Activated CD4-positive, alpha-beta T cell treated with anti-CD3 and anti-CD28 coated beads, Interleukin-2, amount 10 ng/mL, durations not matched to agents 24 days and 14 days (primary cell): Measurements from ENCODE around the gene YWHAB. TPM values are rescaled to one million over a fixed set of nuclear protein-coding genes. Genes with fewer than 3 reads are reported as not detected.

Experiments used
- DNase-seq: peaks from one replicate; pipeline ENCODE4 v3.0.0; 2022
- H3K27ac Mint-ChIP-seq: one replicate; pipeline ENCODE4 v1.8.0; 2022; ENCODE audit warnings: mild to moderate bottlenecking, mixed read lengths
- H3K27me3 Mint-ChIP-seq: one replicate; pipeline ENCODE4 v1.8.0; 2022; ENCODE audit warnings: mixed read lengths
- H3K36me3 Mint-ChIP-seq: one replicate; pipeline ENCODE4 v1.8.0; 2022; ENCODE audit warnings: low read depth, mild to moderate bottlenecking, mixed read lengths
- H3K4me1 Mint-ChIP-seq: one replicate; pipeline ENCODE4 v1.8.0; 2021; ENCODE audit warnings: mixed read lengths
- H3K4me3 Mint-ChIP-seq: one replicate; pipeline ENCODE4 v1.8.0; 2022; ENCODE audit warnings: mild to moderate bottlenecking, moderate library complexity, mixed read lengths
- H3K9me3 Mint-ChIP-seq: one replicate; pipeline ENCODE4 v1.8.0; 2021; ENCODE audit warnings: mixed read lengths
- intact Hi-C: fragments of 100-400 bp; cut with micrococcal nuclease; formaldehyde crosslinking; loops from one replicate; pipeline ENCODE4 v1.15.1; 2023
- total RNA-seq: library from RNA; stranded (reverse); gene quantifications from 2 replicates; pipeline ENCODE4 v1.2.3, GENCODE V29; 2022

Gene YWHAB
- total RNA-seq, 1 donor from 2014 or later = 241 TPM

DNA sequence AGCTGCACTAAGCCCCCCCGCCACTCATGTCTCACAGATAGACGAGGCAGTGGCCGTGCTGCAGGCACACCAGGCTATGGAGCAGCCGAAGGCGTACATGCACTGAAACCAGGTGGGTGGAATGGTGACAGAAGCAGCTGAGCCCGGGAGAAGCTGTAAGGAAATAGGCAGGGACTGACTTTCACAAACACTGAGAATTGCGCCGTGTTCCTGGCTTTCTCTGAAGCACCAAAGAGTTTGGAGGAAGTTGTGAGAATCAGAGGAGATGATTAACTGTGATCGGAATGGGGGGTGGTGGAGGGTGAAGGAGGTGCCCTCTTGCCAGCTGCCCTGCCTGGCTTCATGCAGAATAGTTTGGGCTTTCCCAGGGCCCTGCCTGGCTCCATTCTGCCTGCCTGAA lies 53.1 kb downstream of the YWHAB start:
- no peak overlapping the region for H3K4me3 Mint-ChIP-seq
- H3K27ac Mint-ChIP-seq = no peak overlapping the region
- DNase-seq = no peak
- intact Hi-C loops = no loop called here
- no peaks in the 10 kb centered on the region for H3K9me3 Mint-ChIP-seq
- no peaks in the 10 kb centered on the region for H3K27me3 Mint-ChIP-seq
- H3K36me3 Mint-ChIP-seq = peaks cover 64% of the 10 kb centered on the region
- peaks cover 7% of the 10 kb centered on the region for H3K4me1 Mint-ChIP-seq

DNA sequence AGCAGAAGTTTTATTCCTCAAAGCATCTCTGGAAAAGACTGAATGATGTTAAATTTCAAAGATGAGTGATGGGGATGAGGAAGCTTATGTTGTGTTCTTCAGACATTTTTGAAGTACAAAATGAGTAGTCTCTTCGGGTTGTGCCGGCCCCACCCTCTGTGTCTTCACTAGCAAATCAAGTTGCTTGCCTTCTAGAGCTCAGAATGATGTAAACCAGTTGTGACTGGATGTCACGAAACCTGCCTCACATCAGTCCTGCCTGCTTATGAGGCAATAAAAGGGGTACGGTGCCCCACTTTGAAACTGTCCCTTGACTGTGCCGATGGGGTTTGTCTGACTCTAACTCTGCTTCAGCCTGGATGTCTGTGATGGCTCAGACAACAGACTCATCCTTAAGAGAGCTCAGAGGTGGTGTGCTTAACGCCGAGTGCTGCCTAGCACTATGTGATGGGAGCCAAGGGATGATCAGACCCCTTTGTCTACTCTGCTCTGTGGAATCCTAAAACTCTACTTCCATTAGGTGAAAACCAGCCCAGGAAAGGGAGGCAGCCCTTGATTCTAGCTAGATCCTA lies 55.7 kb downstream of the YWHAB start:
- H3K36me3 Mint-ChIP-seq = peaks cover 79% of the 10 kb centered on the region
- no peaks in the 10 kb centered on the region for H3K27me3 Mint-ChIP-seq
- intact Hi-C loops = no loop called here
- no peak for DNase-seq
- no peak overlapping the region for H3K4me3 Mint-ChIP-seq
- no peaks in the 10 kb centered on the region for H3K9me3 Mint-ChIP-seq
- peaks cover 7% of the 10 kb centered on the region for H3K4me1 Mint-ChIP-seq
- H3K27ac Mint-ChIP-seq = peak overlapping the region; percentile 49

DNA sequence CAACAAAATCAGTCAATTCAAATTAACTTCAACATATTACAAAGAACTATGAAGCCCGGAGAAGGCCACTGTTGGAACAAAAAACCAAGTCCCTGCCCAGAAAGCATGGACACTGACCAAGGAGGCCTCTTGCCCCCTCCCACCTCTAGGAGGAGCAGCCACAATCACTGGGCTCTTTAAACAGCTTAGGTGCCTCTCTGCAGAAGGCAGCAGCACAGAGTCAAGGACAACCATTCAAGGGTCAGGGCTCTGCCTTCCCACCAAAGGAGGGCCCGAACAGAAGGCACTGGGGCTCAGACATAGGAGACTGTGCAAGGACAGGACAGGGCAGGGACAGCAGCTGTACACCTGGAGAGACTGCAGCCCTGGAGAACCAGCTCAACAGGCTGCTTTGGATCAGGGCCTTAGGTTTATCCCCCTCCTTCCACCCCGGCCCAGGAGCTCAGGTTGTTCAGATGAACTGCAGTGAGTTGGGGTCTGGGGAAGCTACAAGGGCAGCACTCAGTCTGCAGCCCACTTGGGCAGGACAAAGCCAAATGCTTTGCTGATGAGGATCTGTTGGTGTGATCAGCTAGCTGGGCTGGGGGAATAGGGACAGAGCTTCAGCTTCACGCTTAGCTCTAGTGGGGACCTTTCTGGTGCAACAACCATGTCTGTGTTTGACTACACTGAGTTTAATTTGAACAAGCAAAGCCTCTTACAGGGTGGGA lies 56.9 kb downstream of the YWHAB start:
- Mint-ChIP-seq H3K27me3 (no peaks in the 10 kb centered on the region), H3K27ac (no peak overlapping the region), H3K36me3 (peaks cover 75% of the 10 kb centered on the region), H3K9me3 (no peaks in the 10 kb centered on the region), H3K4me3 (no peak overlapping the region), H3K4me1 (peaks cover 7% of the 10 kb centered on the region)
- DNase-seq = no peak
- intact Hi-C loops = no loop called here

DNA sequence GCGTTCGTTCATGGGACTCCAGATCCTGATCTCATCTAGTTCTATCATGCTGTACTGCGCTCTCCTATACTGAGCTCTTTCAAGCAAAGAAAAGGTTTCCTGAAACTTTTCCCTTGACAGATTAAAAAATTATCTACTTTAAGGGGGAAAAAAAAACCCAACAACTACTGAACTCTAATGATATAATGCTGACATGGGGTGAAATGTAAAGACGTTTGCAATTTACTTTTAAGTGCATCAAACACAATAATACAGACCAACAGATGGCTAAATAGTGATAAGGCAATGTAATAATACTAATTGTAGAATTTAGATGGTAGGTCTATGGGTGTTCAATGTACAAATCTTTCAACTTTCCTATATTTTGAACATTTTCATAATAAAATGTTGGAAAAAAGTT lies 58.3 kb downstream of the YWHAB start:
- Mint-ChIP-seq H3K4me3 (no peak overlapping the region), H3K27ac (no peak overlapping the region), H3K36me3 (peaks cover 74% of the 10 kb centered on the region), H3K27me3 (no peaks in the 10 kb centered on the region), H3K4me1 (peaks cover 3% of the 10 kb centered on the region), H3K9me3 (no peaks in the 10 kb centered on the region)
- intact Hi-C loops = no loop called here
- no peak for DNase-seq

DNA sequence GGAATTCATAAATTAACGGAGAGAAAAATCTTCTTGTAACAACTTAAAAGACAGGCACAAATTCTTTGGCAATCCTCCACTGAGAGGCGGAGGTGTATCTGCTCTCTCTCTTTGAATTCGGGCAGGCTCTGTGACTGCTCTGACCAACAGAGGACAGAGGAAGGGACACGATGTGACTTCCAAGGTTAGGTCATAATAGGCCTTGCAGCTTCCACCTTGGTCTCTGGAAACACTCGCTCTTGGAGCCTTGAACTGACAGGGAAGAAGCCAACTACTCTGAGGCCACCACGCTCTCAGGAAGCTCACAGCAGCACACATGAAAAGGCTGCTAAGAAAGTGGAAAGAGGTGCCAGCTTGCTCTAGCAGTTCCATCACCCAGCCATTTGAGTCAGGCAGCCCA lies 59.8 kb downstream of the YWHAB start:
- Mint-ChIP-seq H3K27ac (no peak overlapping the region), H3K27me3 (no peaks in the 10 kb centered on the region), H3K9me3 (no peaks in the 10 kb centered on the region), H3K4me3 (no peak overlapping the region), H3K36me3 (peaks cover 77% of the 10 kb centered on the region), H3K4me1 (peaks cover 3% of the 10 kb centered on the region)
- no peak for DNase-seq
- intact Hi-C loops = no loop called here

DNA sequence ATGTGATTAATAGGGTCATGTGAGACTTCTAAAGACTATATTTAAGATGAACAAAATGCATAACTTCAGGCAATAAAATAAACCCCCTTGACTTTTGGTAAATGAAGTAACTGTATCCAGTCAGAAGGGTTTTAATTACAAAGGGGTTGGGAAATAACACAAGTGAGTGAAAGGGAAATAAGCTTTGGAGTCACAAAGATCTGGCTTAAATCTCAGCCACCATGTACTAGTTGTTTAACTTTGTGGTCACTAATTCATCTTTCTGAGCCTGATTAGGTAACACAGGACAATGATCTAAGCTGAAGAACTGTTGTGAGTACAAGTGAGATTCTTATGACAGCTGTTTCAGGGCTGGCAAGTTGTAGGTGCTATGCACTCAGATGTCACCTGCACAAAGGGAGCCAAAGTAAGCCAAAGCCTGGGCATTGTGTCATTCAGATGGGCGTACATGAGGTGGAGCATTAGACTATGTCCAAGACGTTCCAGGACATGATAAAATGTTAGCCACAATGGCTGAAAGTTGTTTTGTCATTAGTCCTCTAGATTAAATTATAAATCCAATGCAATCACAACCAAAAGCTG lies 60.9 kb downstream of the YWHAB start:
- Mint-ChIP-seq H3K9me3 (no peaks in the 10 kb centered on the region), H3K36me3 (peaks cover 78% of the 10 kb centered on the region), H3K4me1 (no peaks in the 10 kb centered on the region), H3K4me3 (no peak overlapping the region), H3K27me3 (no peaks in the 10 kb centered on the region), H3K27ac (peak overlapping the region; percentile 13)
- DNase-seq = no peak
- intact Hi-C loops = no loop called here

DNA sequence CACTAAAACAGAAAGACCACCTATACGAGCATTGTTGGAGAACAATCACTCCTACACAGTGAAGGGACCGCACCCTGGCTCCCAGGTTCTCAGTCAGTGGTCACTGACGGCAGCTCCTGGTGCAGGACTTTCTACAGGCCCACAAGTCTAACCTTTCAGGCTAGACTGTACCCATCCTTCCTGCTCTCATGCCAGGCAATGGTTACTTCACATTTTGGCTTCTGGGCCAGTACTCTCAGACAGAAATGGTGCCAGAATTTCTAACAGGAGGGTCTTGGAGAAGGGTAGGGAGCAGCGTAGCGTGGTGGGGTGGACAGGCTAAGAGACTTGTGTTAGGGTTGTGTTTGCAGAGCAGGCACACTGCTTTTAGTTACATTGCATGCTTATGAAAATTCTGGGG lies 62.6 kb downstream of the YWHAB start:
- peaks cover 8% of the 10 kb centered on the region for H3K4me1 Mint-ChIP-seq
- no peaks in the 10 kb centered on the region for H3K27me3 Mint-ChIP-seq
- H3K9me3 Mint-ChIP-seq = no peaks in the 10 kb centered on the region
- H3K36me3 Mint-ChIP-seq = peaks cover 79% of the 10 kb centered on the region
- DNase-seq = no peak
- no peak overlapping the region for H3K4me3 Mint-ChIP-seq
- H3K27ac Mint-ChIP-seq = no peak overlapping the region
- intact Hi-C loops = no loop called here

DNA sequence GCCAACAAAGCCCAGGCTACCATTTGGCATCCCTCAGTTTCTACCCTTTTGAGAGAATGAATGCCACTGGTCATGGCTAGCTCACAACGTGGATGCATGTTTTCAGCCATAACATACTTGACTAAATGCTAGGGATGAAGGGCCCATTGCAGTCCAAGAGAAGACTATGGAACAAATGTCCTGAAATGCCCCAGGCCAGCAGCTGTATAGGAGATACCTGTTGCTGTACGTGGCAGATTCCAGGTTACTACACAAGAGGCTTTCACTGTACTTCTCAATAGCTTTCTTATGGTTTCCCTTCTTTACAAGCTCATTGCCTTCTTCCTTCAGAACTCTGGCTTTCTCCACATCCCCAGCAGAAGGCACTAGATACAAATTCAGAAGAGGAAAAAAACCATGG lies 63.0 kb downstream of the YWHAB start:
- H3K36me3 Mint-ChIP-seq = peaks cover 83% of the 10 kb centered on the region
- H3K27me3 Mint-ChIP-seq = no peaks in the 10 kb centered on the region

DNA sequence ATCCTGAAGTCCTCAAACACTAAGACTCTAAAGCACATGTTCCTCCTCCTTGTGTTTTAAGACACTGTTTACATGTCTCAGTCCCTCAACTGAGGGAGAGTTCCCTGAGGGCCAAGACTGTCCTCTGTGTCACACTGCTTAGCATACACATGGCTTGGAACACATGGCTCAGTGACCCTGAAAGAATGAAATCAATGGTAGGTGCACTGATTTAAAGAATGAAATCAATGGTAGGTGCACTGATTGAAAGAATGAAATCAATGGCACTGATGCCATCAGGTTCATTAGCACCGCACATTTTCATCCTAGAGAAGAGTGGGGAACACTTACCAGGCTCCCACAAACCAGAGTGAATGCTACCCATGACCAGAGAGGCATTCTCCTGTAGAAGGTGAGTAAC lies 64.9 kb downstream of the YWHAB start:
- Mint-ChIP-seq H3K4me1 (peaks cover 19% of the 10 kb centered on the region), H3K27ac (no peak overlapping the region), H3K4me3 (no peak overlapping the region), H3K27me3 (no peaks in the 10 kb centered on the region), H3K36me3 (peaks cover 84% of the 10 kb centered on the region), H3K9me3 (no peaks in the 10 kb centered on the region)
- DNase-seq = no peak
- intact Hi-C loops = no loop called here

More for the DNA sequence above, 63.0 kb downstream of the YWHAB start:
- intact Hi-C loops = no loop called here
- H3K9me3 Mint-ChIP-seq = no peaks in the 10 kb centered on the region
- H3K4me1 Mint-ChIP-seq = peaks cover 12% of the 10 kb centered on the region
- DNase-seq = no peak
- no peak overlapping the region for H3K4me3 Mint-ChIP-seq
- H3K27ac Mint-ChIP-seq = no peak overlapping the region

DNA sequence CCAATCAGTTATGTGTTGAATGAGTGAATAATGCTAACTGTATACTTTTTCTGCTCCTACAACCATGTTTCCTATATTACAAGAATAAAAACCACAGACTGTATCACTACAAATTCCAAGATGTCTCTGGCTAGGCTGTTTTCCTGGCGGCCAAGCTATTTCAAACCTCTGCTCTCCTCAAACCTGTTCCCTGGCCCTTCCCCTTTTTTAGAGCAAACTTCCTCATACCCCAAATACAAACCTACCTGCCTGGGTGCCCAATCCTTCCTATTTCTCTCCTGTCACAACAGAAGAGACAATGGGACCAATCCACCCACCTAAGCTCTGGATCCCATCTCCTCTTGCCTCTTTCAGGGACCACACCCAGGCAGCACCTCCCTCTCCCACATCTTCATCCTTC lies 67.2 kb downstream of the YWHAB start:
- H3K4me3 Mint-ChIP-seq = no peak overlapping the region
- H3K27me3 Mint-ChIP-seq = no peaks in the 10 kb centered on the region
- no peaks in the 10 kb centered on the region for H3K9me3 Mint-ChIP-seq
- peaks cover 30% of the 10 kb centered on the region for H3K4me1 Mint-ChIP-seq
- H3K27ac Mint-ChIP-seq = peak overlapping the region; percentile 5
- peaks cover 86% of the 10 kb centered on the region for H3K36me3 Mint-ChIP-seq
- DNase-seq = no peak
- intact Hi-C loops = no loop called here

DNA sequence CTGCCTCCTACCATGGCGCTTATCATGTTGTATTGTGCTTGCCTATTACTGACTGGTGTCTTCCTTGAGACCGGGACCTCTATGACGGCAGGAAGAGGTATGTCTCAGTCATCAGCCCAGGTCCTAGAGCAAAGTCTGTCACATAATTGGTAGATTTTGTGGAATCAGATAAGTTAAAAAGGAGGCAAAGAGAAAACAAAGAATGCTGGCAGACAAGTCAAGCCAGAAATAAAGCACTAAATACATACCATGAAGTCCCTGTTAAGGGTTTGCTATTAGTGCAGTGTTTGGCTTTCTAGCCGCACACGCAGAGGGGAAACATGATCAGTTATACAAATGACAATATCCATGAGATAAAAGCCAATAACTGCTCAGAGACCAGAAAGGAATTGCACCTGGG lies 68.7 kb downstream of the YWHAB start:
- intact Hi-C loops = no loop called here
- H3K36me3 Mint-ChIP-seq = peaks cover 90% of the 10 kb centered on the region
- H3K27me3 Mint-ChIP-seq = no peaks in the 10 kb centered on the region

DNA sequence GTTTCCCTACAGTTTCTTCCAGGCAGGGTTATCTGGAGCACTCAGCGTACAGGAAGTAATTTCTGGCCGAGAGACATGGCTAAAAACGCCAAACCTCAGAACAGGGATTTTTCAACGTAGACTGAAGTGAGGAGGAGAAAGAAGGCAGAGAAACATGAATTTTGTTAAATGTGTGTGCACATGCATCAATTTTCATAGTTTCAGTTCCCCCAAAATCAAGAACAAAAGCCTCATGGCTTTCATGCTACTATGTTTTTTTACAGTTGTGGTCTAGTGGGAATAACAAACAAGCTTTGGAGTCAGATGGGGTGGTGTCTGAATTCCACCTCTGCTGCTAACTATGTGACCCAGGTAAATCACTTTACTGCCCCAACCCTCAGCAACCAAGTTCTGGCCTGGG lies 69.8 kb downstream of the YWHAB start:
- no peaks in the 10 kb centered on the region for H3K9me3 Mint-ChIP-seq
- H3K27me3 Mint-ChIP-seq = no peaks in the 10 kb centered on the region
- peaks cover 48% of the 10 kb centered on the region for H3K4me1 Mint-ChIP-seq
- intact Hi-C loops = no loop called here
- DNase-seq = no peak
- no peak overlapping the region for H3K27ac Mint-ChIP-seq
- no peak overlapping the region for H3K4me3 Mint-ChIP-seq
- peaks cover 86% of the 10 kb centered on the region for H3K36me3 Mint-ChIP-seq

More for the DNA sequence above, 68.7 kb downstream of the YWHAB start:
- no peaks in the 10 kb centered on the region for H3K9me3 Mint-ChIP-seq
- H3K27ac Mint-ChIP-seq = no peak overlapping the region
- H3K4me3 Mint-ChIP-seq = no peak overlapping the region
- no peak for DNase-seq
- peaks cover 42% of the 10 kb centered on the region for H3K4me1 Mint-ChIP-seq

DNA sequence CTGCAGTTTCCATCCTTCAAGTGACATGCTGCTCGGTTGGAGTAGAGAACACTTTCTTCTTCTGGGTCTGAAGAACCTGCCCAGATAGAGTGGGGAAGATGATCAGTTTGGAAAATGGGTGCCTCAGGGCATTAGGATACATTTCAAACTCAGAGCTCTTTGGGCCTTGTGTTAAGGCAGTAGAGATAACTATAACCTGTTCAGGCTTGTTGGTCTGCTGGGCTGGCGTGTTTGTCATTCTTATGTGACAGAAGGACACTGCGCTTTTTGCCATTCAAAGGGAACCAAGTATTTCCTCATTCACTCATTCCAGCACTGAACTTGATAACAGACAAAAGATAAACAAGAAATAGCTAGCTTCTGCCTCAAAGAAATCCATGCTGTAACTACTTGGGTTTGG lies 70.9 kb downstream of the YWHAB start:
- Mint-ChIP-seq H3K27me3 (no peaks in the 10 kb centered on the region), H3K36me3 (peaks cover 75% of the 10 kb centered on the region), H3K9me3 (no peaks in the 10 kb centered on the region), H3K4me1 (peaks cover 58% of the 10 kb centered on the region), H3K4me3 (no peak overlapping the region), H3K27ac (no peak overlapping the region)
- no peak for DNase-seq
- intact Hi-C loops = no loop called here
